Fibroblast of lung (primary cell): ENCODE results near the gene CNGA4. TPM values are rescaled to one million over a fixed set of nuclear protein-coding genes. Genes with fewer than 3 reads are reported as not detected.
A peak's percentile ranks its signal among the peaks of the same experiment; 100 is the strongest.

Experiments used
- DNase-seq, 2 donors: peaks; one replicate each; pipeline versions ENCODE4 v3.0.0 to v3.0.0-alpha.2; 2010; ENCODE audit warnings: low read depth in 2 of 2
- H2AFZ ChIP-seq: 2 replicates; pipeline ENCODE4 v1.5.1; 2012; ENCODE audit warnings: low read length, control low read depth, inconsistent platforms
- H3K27ac ChIP-seq: 2 replicates; pipeline ENCODE4 v1.5.1; 2011; ENCODE audit warnings: low read length, control low read depth; ENCODE audit not compliant: insufficient read depth
- H3K27me3 ChIP-seq: 2 replicates; pipeline ENCODE4 v1.5.1; 2011; ENCODE audit warnings: mild to moderate bottlenecking, low read length; ENCODE audit not compliant: control insufficient read depth, insufficient read depth
- H3K36me3 ChIP-seq: 2 replicates; pipeline ENCODE4 v1.5.1; 2011; ENCODE audit warnings: low read length; ENCODE audit not compliant: control insufficient read depth, insufficient read depth
- H3K4me1 ChIP-seq: 2 replicates; pipeline ENCODE4 v1.5.1; 2011; ENCODE audit warnings: low read length; ENCODE audit not compliant: control insufficient read depth, insufficient read depth; ENCODE audit errors: extremely low read depth
- H3K4me2 ChIP-seq: 2 replicates; pipeline ENCODE4 v1.5.1; 2011; ENCODE audit warnings: low read length, control low read depth; ENCODE audit not compliant: insufficient read depth; ENCODE audit errors: extremely low read depth
- H3K4me3 ChIP-seq, 4 experiments: fragments of 200-600 bp in 1 of 4; sonication (generic) in 1 of 4; replicated peaks in 1 of 4; 2 replicates each; pipeline ENCODE4 v1.5.1; 2011 to 2016; ENCODE audit warnings: low read length in 4 of 4, low read depth in 3 of 4, mild to moderate bottlenecking in 3 of 4, control low read depth in 2 of 4, inconsistent platforms in 1 of 4, mixed read lengths in 1 of 4; ENCODE audit not compliant: insufficient read depth in 1 of 4; ENCODE audit errors: control extremely low read depth in 1 of 4
- H3K79me2 ChIP-seq: 2 replicates; pipeline ENCODE4 v1.5.1; 2012; ENCODE audit warnings: mild to moderate bottlenecking, low read length, inconsistent platforms; ENCODE audit not compliant: control insufficient read depth, insufficient read depth
- H3K9ac ChIP-seq: 2 replicates; pipeline ENCODE4 v1.5.1; 2011; ENCODE audit warnings: mild to moderate bottlenecking, low read length, control low read depth; ENCODE audit not compliant: insufficient read depth
- H3K9me3 ChIP-seq: 2 replicates; pipeline ENCODE4 v1.5.1; 2012; ENCODE audit warnings: low read depth, low read length; ENCODE audit not compliant: control insufficient read depth, insufficient read depth
- H4K20me1 ChIP-seq: 2 replicates; pipeline ENCODE4 v1.5.1; 2011; ENCODE audit warnings: low read length; ENCODE audit not compliant: control insufficient read depth, insufficient read depth; ENCODE audit errors: extremely low read depth
- EZH2 ChIP-seq: IDR thresholded peaks from 2 replicates; pipeline ENCODE4 v1.5.1; 2012; ENCODE audit warnings: low read length, control low read depth, mild to moderate bottlenecking; ENCODE audit errors: missing control alignments
- polyA plus RNA-seq, 2 donors: library from polyadenylated mRNA; depleted of rRNA in 1 of 2; stranded (reverse) in 1 of 2; unstranded in 1 of 2; fragments of >200 nt; gene quantifications; 2 replicates each; pipeline ENCODE4 v1.2.1, GENCODE V29; 2011 to 2012; ENCODE audit warnings: missing spikeins in 1 of 2
- total RNA-seq: library from RNA; depleted of rRNA; stranded (reverse); fragments of >200 nt; gene quantifications from 2 replicates; pipeline ENCODE4 v1.2.1, GENCODE V29; 2014
- TF ChIP-seq, protein P1 (sequence below), 2 donors: IDR thresholded peaks in 1 of 2; conservative IDR thresholded peaks in 1 of 2; 1 replicate in 1 of 2; 2 replicates in 1 of 2; pipeline ENCODE4 v1.5.1; 2011 to 2012; ENCODE audit warnings: low read length in 2 of 2, control low read depth in 1 of 2, inconsistent platforms in 1 of 2, low read depth in 1 of 2, mild to moderate bottlenecking in 1 of 2

Gene CNGA4
- total and polyA plus RNA-seq, 2 donors (not counting 1 experiment from before 2014, with no cell fraction given): 0.06 to 0.17 TPM

DNA sequence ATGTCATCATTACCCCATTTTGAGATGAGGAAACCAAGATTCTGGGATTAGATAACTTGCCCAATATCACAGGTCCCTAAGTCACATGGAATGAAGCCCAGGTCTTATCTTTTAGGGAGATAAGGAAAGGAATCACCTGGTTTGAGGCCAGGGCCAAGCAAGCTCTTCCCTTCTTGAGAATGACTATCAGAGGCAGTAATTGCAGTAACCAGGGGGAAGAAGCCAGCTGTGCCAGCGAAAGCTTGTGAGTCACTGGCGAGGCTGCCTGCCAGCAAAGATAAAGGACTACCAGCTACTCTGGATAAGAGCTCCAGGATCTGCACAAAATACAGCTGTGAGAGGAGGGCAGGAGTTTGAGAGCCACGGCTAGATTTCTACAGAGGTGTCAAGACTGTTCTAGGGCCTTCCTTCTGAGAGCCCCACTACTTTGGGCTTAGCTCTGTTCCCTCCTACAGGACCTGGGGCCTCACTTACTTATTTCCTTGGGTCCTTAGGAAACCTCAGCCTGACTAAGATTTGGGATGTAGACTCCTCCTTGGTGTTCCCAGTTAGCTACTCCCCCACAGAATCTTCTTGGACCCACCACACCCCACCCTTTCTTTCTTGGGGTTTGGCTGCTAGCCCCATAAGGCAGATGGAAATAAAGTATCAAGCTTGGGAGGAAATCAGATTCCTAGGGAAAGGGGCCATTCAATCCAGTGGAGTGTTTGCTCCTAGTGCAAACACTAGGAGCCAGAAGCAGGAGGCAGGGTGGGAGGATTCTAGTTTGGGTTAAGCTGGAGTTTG, 11.1 kb downstream of the CNGA4 start:
- no peak overlapping the region for H3K4me3 ChIP-seq
- no peak overlapping the region for H2AFZ ChIP-seq
- H3K4me2 ChIP-seq: no peak overlapping the region
- no peaks in the 10 kb centered on the region for H3K9me3 ChIP-seq
- H3K27me3 ChIP-seq: peaks cover under 1% of the 10 kb centered on the region
- no peak for TF ChIP-seq EZH2
- TF ChIP-seq, protein P1, sequence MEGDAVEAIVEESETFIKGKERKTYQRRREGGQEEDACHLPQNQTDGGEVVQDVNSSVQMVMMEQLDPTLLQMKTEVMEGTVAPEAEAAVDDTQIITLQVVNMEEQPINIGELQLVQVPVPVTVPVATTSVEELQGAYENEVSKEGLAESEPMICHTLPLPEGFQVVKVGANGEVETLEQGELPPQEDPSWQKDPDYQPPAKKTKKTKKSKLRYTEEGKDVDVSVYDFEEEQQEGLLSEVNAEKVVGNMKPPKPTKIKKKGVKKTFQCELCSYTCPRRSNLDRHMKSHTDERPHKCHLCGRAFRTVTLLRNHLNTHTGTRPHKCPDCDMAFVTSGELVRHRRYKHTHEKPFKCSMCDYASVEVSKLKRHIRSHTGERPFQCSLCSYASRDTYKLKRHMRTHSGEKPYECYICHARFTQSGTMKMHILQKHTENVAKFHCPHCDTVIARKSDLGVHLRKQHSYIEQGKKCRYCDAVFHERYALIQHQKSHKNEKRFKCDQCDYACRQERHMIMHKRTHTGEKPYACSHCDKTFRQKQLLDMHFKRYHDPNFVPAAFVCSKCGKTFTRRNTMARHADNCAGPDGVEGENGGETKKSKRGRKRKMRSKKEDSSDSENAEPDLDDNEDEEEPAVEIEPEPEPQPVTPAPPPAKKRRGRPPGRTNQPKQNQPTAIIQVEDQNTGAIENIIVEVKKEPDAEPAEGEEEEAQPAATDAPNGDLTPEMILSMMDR (conservative IDR thresholded peaks at IDR 0.05 in 1 of 2, IDR thresholded peaks at IDR 0.05 in 1 of 2; ENCODE audit: low read depth in 1 of 2, low read length in 2 of 2): no peak
- H3K36me3 ChIP-seq: no peaks in the 10 kb centered on the region
- no peaks in the 10 kb centered on the region for H3K4me1 ChIP-seq
- H3K79me2 ChIP-seq: no peaks in the 10 kb centered on the region
- H3K9ac ChIP-seq: no peak overlapping the region
- H4K20me1 ChIP-seq: no peaks in the 10 kb centered on the region
- no peak overlapping the region for H3K27ac ChIP-seq
- peak; percentile 87 for DNase-seq

DNA sequence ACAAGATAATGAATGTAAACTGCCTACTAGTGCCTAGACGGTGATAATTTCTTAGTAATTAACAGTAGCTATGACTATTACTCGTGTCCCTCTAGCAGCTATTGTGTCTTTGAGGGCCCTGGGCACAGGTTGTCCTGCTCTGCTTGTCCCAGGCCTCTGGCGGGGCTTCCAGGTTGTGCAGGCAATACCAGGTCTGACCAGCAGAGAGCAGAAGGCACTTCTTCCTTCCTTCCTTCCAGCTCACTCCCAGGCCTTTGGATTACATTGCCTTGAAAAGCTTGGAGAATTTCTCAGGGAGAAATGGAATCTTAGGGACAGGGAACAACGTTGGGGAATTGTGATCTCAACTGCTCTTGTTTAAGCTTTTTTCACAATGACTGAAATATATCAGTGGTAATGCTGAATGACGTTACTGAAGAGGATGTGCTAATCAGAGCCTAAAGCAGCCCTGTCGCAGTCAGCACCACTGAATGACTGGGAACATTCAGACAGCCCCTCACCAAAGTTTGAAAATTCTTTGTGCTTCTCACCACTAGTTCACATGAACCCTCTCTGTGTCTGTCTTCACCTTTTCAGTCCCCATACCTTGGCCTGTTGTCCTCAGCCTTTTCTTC, 12.3 kb downstream of the CNGA4 start:
- Histone ChIP-seq H3K4me2 (no peak overlapping the region), H4K20me1 (no peaks in the 10 kb centered on the region), H3K27ac (no peak overlapping the region), H3K4me1 (no peaks in the 10 kb centered on the region), H3K27me3 (no peaks in the 10 kb centered on the region), H3K36me3 (no peaks in the 10 kb centered on the region), H3K9ac (no peak overlapping the region), H3K4me3 (no peak overlapping the region), H3K79me2 (no peaks in the 10 kb centered on the region), H3K9me3 (no peaks in the 10 kb centered on the region), H2AFZ (no peak overlapping the region)
- TF ChIP-seq EZH2: no peak
- TF ChIP-seq, protein P1 (conservative IDR thresholded peaks at IDR 0.05 in 1 of 2, IDR thresholded peaks at IDR 0.05 in 1 of 2; ENCODE audit: low read depth in 1 of 2, low read length in 2 of 2): peak; percentile 88 to 98
- DNase-seq: peak; percentile 51 to 71

DNA sequence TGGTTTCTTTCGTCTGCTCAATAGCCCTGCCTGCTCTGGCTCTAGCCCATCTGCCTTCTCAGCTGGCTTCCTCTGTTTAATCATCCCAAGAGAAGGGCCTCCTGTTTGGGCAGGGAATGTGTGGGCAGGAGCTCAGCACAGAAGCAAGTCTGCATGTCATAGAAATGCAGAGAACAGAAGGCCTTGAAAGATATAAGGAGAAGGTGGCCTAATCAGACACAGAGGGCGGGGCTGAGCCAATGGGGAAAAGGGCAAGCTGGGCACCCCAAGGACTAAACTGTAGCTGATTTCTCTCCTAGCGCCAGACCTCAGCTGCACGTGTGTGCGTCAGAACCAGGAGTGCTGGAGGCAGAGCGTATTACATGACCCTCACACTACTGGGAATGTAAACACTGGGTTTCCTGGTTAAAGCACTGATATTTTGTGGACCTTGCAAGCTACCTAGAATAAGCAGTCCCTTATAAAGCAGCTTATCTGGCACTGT, 13.1 kb downstream of the CNGA4 start:
- no peaks in the 10 kb centered on the region for H3K36me3 ChIP-seq
- peak; percentile 42 to 61 for DNase-seq
- no peaks in the 10 kb centered on the region for H3K9me3 ChIP-seq
- TF ChIP-seq, protein P1 (conservative IDR thresholded peaks at IDR 0.05 in 1 of 2, IDR thresholded peaks at IDR 0.05 in 1 of 2; ENCODE audit: low read depth in 1 of 2, low read length in 2 of 2): no peak
- no peak for TF ChIP-seq EZH2
- H4K20me1 ChIP-seq: no peaks in the 10 kb centered on the region
- H3K79me2 ChIP-seq: no peaks in the 10 kb centered on the region
- no peak overlapping the region for H3K27ac ChIP-seq
- no peak overlapping the region for H3K4me3 ChIP-seq
- H3K9ac ChIP-seq: no peak overlapping the region
- H3K4me1 ChIP-seq: no peaks in the 10 kb centered on the region
- H3K27me3 ChIP-seq: no peaks in the 10 kb centered on the region
- H2AFZ ChIP-seq: no peak overlapping the region
- no peak overlapping the region for H3K4me2 ChIP-seq
